HepG2 (cell line): Measurements from ENCODE around the gene DIABLO. TPM values are rescaled to one million over a fixed set of nuclear protein-coding genes. Genes with fewer than 3 reads are reported as not detected.

Source experiments
- ATAC-seq: fragments of 200-7000 bp; cut with Tn5 transposase; 3 replicates; pipeline ENCODE4 v1.9.1; 2020; ENCODE audit warnings: mild to moderate bottlenecking, moderate library complexity
- BruUV-seq: library from RNA; stranded (reverse); fragments of 400-500 nt; replicated peaks from 2 replicates; lab custom pipeline; 2021; lab: Mats Ljungman, UMichigan
- CTCF ChIA-PET: fragments of 300-600 bp; formaldehyde crosslinking; extraction: SDS; loops from one replicate; lab custom pipeline; 2021; ENCODE audit warnings: low total read pairs, inconsistent platforms, low intra/inter-chr PET ratio; lab: Yijun Ruan, JAX
- POLR2A ChIA-PET: fragments of 350-600 bp; sonication (Branson Sonifier 250); formaldehyde crosslinking; loops from one replicate; lab custom pipeline; 2020; ENCODE audit warnings: antibody characterized with exemption, inconsistent platforms; lab: Yijun Ruan, JAX
- DNase-seq: peaks from one replicate; pipeline ENCODE4 v3.0.0-alpha.2; 2015; ENCODE audit warnings: low spot score
- FAIRE-seq: peaks from 3 replicates; lab custom pipeline; 2011; peaks lifted over from hg19 to GRCh38; lab: Jason Lieb, UNC
- H2AFZ ChIP-seq: one replicate; pipeline ENCODE4 v1.6.1; 2011; ENCODE audit warnings: low read length, inconsistent platforms
- H3K27ac ChIP-seq: fragments of 300-600 bp; 3 replicates; pipeline ENCODE4 v1.8.0; 2011; ENCODE audit warnings: mixed run types, mild to moderate bottlenecking, mixed read lengths, low read length, inconsistent platforms; ENCODE audit not compliant: insufficient read depth; ENCODE audit errors: extremely low read length
- H3K27me3 ChIP-seq, 2 experiments: fragments of 200-600 bp in 1 of 2; 2 replicates in 1 of 2; 3 replicates in 1 of 2; pipeline versions ENCODE4 v1.6.0 to v1.8.0; 2011; ENCODE audit warnings: low read length in 2 of 2, mild to moderate bottlenecking in 2 of 2, moderate library complexity in 2 of 2, inconsistent platforms in 1 of 2; ENCODE audit not compliant: insufficient read depth in 2 of 2, control insufficient read depth in 1 of 2
- H3K36me3 ChIP-seq, 2 experiments: fragments of 200-600 bp in 1 of 2; replicated peaks in 1 of 2; 2 replicates in 1 of 2; 3 replicates in 1 of 2; pipeline versions ENCODE4 v1.5.1 to v1.8.0; 2011; ENCODE audit warnings: low read length in 2 of 2, inconsistent platforms in 1 of 2; ENCODE audit not compliant: insufficient read depth in 2 of 2, control insufficient read depth in 1 of 2
- H3K4me1 ChIP-seq: 2 replicates; pipeline ENCODE4 v1.5.1; 2012; ENCODE audit warnings: low read length, inconsistent platforms; ENCODE audit not compliant: insufficient read depth
- H3K4me2 ChIP-seq: 2 replicates; pipeline ENCODE4 v1.6.0; 2011; ENCODE audit warnings: low read depth, low read length, inconsistent platforms
- H3K4me3 ChIP-seq, 3 experiments: fragments of 200-600 bp in 1 of 3; sonication (generic), shearing (Covaris generic) in 1 of 3; replicated peaks in 1 of 3; 2 replicates each; pipeline ENCODE4 v1.5.1; 2011 to 2016; ENCODE audit warnings: low read length in 3 of 3, inconsistent platforms in 2 of 3, low read depth in 2 of 3, mild to moderate bottlenecking in 2 of 3, control low read depth in 1 of 3, mixed read lengths in 1 of 3; ENCODE audit not compliant: insufficient read depth in 1 of 3
- H3K79me2 ChIP-seq: one replicate; pipeline ENCODE4 v1.6.1; 2011; ENCODE audit warnings: low read length, inconsistent platforms; ENCODE audit not compliant: insufficient read depth
- H3K9ac ChIP-seq: 2 replicates; pipeline ENCODE4 v1.6.0; 2011; ENCODE audit warnings: mild to moderate bottlenecking, low read depth, low read length, inconsistent platforms; ENCODE audit not compliant: insufficient read depth
- H3K9me3 ChIP-seq: 2 replicates; pipeline ENCODE4 v1.5.1; 2012; ENCODE audit warnings: mild to moderate bottlenecking, low read length
- H4K20me1 ChIP-seq: 2 replicates; pipeline ENCODE4 v1.6.0; 2011; ENCODE audit warnings: inconsistent platforms, mild to moderate bottlenecking, low read length, moderate library complexity; ENCODE audit not compliant: insufficient read depth
- HIC2 ChIP-seq: sonication (generic); formaldehyde crosslinking; IDR thresholded peaks from 2 replicates; pipeline ENCODE4 v1.9.0; 2022; ENCODE audit warnings: low read depth, missing genetic modification reagents
- MAFK ChIP-seq, 2 experiments: IDR thresholded peaks in 1 of 2; conservative IDR thresholded peaks in 1 of 2; 2 replicates each; pipeline ENCODE4 v1.6.1; 2011; ENCODE audit warnings: improper control_type of control experiment in 2 of 2, low read length in 2 of 2
- ZNF30 ChIP-seq: sonication (generic); formaldehyde crosslinking; IDR thresholded peaks from 2 replicates; pipeline ENCODE4 v1.5.0; 2020; ENCODE audit warnings: mild to moderate bottlenecking, missing genetic modification reagents
- WGBS: methylation state at CpG from one replicate; pipeline ENCODE4 v1.1.6; 2017; ENCODE audit warnings: low lambda C conversion rate; 5-methylcytosine and 5-hydroxymethylcytosine counted together
- in situ Hi-C: cut with HindIII; loops from 2 replicates; pipeline ENCODE4 v1.10.0; 2017; ENCODE audit warnings: low pct_unique_long_range_greater_than_20kb; ENCODE audit not compliant: extremely low pct_ligation_motif_present
- intact Hi-C: fragments of 100-400 bp; cut with micrococcal nuclease; formaldehyde crosslinking; loops from one replicate; pipeline ENCODE4 v1.10.0; 2022; ENCODE audit not compliant: unreplicated experiment
- polyA plus RNA-seq, 8 experiments: library from polyadenylated mRNA; depleted of rRNA in 3 of 8; stranded (reverse) in 7 of 8; unstranded in 1 of 8; fragments of >200 nt; fragmentation: Illumina TruSeq in 4 of 8; extraction: Trizol in 4 of 8; gene quantifications; 2 replicates each; pipeline versions ENCODE4 v1.2.1 to v1.2.3, GENCODE V29; 2011 to 2016; ENCODE audit warnings: low read depth in 4 of 8, missing spikeins in 1 of 8, mixed read lengths in 1 of 8; ENCODE audit not compliant: insufficient read depth in 1 of 8
- total RNA-seq, 5 experiments: library from RNA; depleted of rRNA; stranded (reverse); fragments of >200 nt; fragmentation: Illumina TruSeq; extraction: Trizol; gene quantifications; 2 replicates each; pipeline ENCODE4 v1.2.3, GENCODE V29; 2016; ENCODE audit warnings: low read depth in 1 of 5

DIABLO gene
- total and polyA plus RNA-seq, 2 of the 13 experiments (the other 11 are each of a cell fraction or from before 2014, with no cell fraction given): 20.7 to 70.9 TPM

- TF ChIP-seq HIC2 (CRISPR knock-in tag): no peak
Observed at GRCh38 chr12:122216445-122216844, 9.4 kb downstream of the DIABLO start (continued).

- FAIRE-seq (no peak), DNase-seq (no peak), ATAC-seq (no peak)
- Histone ChIP-seq H3K4me3 (no peak overlapping the region), H3K27me3 (no peaks in the 10 kb centered on the region), H3K9me3 (no peaks in the 10 kb centered on the region), H3K4me2 (no peak overlapping the region), H3K9ac (no peak overlapping the region), H3K4me1 (no peaks in the 10 kb centered on the region), H4K20me1 (no peaks in the 10 kb centered on the region), H3K79me2 (peaks cover 2% of the 10 kb centered on the region), H3K27ac (no peak overlapping the region), H2AFZ (no peak overlapping the region), H3K36me3 (peaks cover 25 to 80% of the 10 kb centered on the region in 2 experiments; a peak in 4 of 5 replicates)
- 95% methylated on average over 5 of the region's 5 CpGs for WGBS
- CTCF ChIA-PET: no interaction called here
- intact Hi-C loops: no loop called here
- in situ Hi-C loops: no loop called here
- TSS peak; percentile 26 for BruUV-seq
- TF ChIP-seq ZNF30 (CRISPR knock-in tag): no peak
- TF ChIP-seq MAFK (conservative IDR thresholded peaks at IDR 0.05 in 1 of 2, IDR thresholded peaks at IDR 0.05 in 1 of 2; ENCODE audit: low read length in 2 of 2): peak in 1 of 2 experiments; percentile 24; a peak in 2 of 4 replicates
- POLR2A ChIA-PET: no interaction called here
Observed at GRCh38 chr12:122215771-122216170, 10.1 kb downstream of the DIABLO start.
